Endodermal cell (in vitro differentiated cells): ENCODE measurements around the gene LTB4R2. TPM values are rescaled to one million over a fixed set of nuclear protein-coding genes. Genes with fewer than 3 reads are reported as not detected.

ENCODE experiments used
- DNase-seq: peaks from one replicate; pipeline ENCODE4 v3.0.0-alpha.2; 2017
- H3K27ac ChIP-seq: 2 replicates; pipeline ENCODE4 v1.5.1; 2013; ENCODE audit warnings: mild to moderate bottlenecking, low read depth, low read length, moderate library complexity
- H3K27me3 ChIP-seq: 2 replicates; pipeline ENCODE4 v1.6.1; 2013; ENCODE audit warnings: mild to moderate bottlenecking, low read length, moderate library complexity; ENCODE audit not compliant: insufficient read depth, control insufficient read depth, poor library complexity, severe bottlenecking
- H3K36me3 ChIP-seq: 2 replicates; pipeline ENCODE4 v1.7.0; 2013; ENCODE audit warnings: mild to moderate bottlenecking, low read length, moderate library complexity; ENCODE audit not compliant: control insufficient read depth, insufficient read depth
- H3K4me1 ChIP-seq: one replicate; pipeline ENCODE4 v1.7.0; 2013; ENCODE audit warnings: low read length; ENCODE audit not compliant: control insufficient read depth, insufficient read depth
- H3K4me3 ChIP-seq: 2 replicates; pipeline ENCODE4 v1.5.1; 2013; ENCODE audit warnings: mild to moderate bottlenecking, low read length, moderate library complexity
- H3K9ac ChIP-seq: 2 replicates; pipeline ENCODE4 v1.6.1; 2013; ENCODE audit warnings: mild to moderate bottlenecking, low read length, moderate library complexity; ENCODE audit not compliant: poor library complexity, severe bottlenecking; ENCODE audit errors: extremely low read depth
- H3K9me3 ChIP-seq: 2 replicates; pipeline ENCODE4 v1.6.1; 2013; ENCODE audit warnings: mild to moderate bottlenecking, low read length, moderate library complexity; ENCODE audit not compliant: control insufficient read depth
- H3K27ac Mint-ChIP-seq: 2 replicates; pipeline ENCODE4 v1.8.0; 2020; ENCODE audit warnings: mixed read lengths
- H3K27me3 Mint-ChIP-seq: 2 replicates; pipeline ENCODE4 v1.8.0; 2021; ENCODE audit warnings: mild to moderate bottlenecking, mixed read lengths; ENCODE audit not compliant: insufficient read depth
- H3K36me3 Mint-ChIP-seq: 2 replicates; pipeline ENCODE4 v1.8.0; 2020; ENCODE audit warnings: low read depth, mixed read lengths
- H3K4me1 Mint-ChIP-seq: 2 replicates; pipeline ENCODE4 v1.8.0; 2020; ENCODE audit warnings: mixed read lengths
- H3K4me3 Mint-ChIP-seq: 2 replicates; pipeline ENCODE4 v1.8.0; 2020; ENCODE audit warnings: mild to moderate bottlenecking, moderate library complexity, mixed read lengths
- H3K9me3 Mint-ChIP-seq: 2 replicates; pipeline ENCODE4 v1.8.0; 2020; ENCODE audit warnings: mild to moderate bottlenecking, mixed read lengths
- CTCF ChIP-seq: fragments of 200-600 bp; sonication (generic); conservative IDR thresholded peaks from 2 replicates; pipeline ENCODE4 v1.5.0; 2021; ENCODE audit warnings: antibody characterized with exemption, mild to moderate bottlenecking
- whole genome bisulfite sequencing, 2 experiments: methylation state at CpG; one replicate each; pipeline versions ENCODE4 v1.1.5 to v1.1.7; 2013; ENCODE audit warnings: missing lambda C conversion rate in 2 of 2, mixed read lengths in 1 of 2; ENCODE audit not compliant: insufficient coverage in 1 of 2, insufficient read length in 1 of 2; 5-methylcytosine and 5-hydroxymethylcytosine counted together
- total RNA-seq, 2 donors: library from RNA; stranded (reverse); fragmentation: NEBNext Ultra II Directional in 1 of 2; extraction: Animal tissue kit (Norgen Biotek cat#: 25700) in 1 of 2; gene quantifications; 2 replicates in 1 of 2; 3 replicates in 1 of 2; pipeline ENCODE4 v1.2.1, GENCODE V29; 2021

The LTB4R2 gene
- total RNA-seq, 2 donors from 2014 or later, result 7.4 to 9.5 TPM

- Mint-ChIP-seq H3K27me3 (no peaks in the 10 kb centered on the region), H3K9me3 (no peaks in the 10 kb centered on the region), H3K36me3 (no peaks in the 10 kb centered on the region), H3K4me3 (no peak overlapping the region), H3K27ac (no peak overlapping the region), H3K4me1 (no peaks in the 10 kb centered on the region)
- H3K36me3 ChIP-seq, result no peaks in the 10 kb centered on the region
- H3K27me3 ChIP-seq, result no peaks in the 10 kb centered on the region
- DNase-seq, result no peak
- H3K4me1 ChIP-seq, result no peaks in the 10 kb centered on the region
- WGBS, 2 experiments, result 86 to 87% methylated on average over 2 to 3 of the region's 3 CpGs
- no peak overlapping the region for H3K9ac ChIP-seq
- no peak overlapping the region for H3K4me3 ChIP-seq
- TF ChIP-seq CTCF, result no peak
- no peak overlapping the region for H3K27ac ChIP-seq
- no peaks in the 10 kb centered on the region for H3K9me3 ChIP-seq
These were observed 27.2 kb upstream of the LTB4R2 start for GRCh38 chr14:24282736-24283135.

GRCh38 chr14:24283796-24284460 is 26.0 kb upstream of the LTB4R2 start:
- no peaks in the 10 kb centered on the region for H3K4me1 ChIP-seq
- H3K4me3 ChIP-seq, result no peak overlapping the region
- no peak for TF ChIP-seq CTCF
- H3K9me3 ChIP-seq, result no peaks in the 10 kb centered on the region
- no peak overlapping the region for H3K9ac ChIP-seq
- H3K27me3 Mint-ChIP-seq, result no peaks in the 10 kb centered on the region
- H3K36me3 Mint-ChIP-seq, result no peaks in the 10 kb centered on the region
- H3K36me3 ChIP-seq, result no peaks in the 10 kb centered on the region
- H3K4me1 Mint-ChIP-seq, result no peaks in the 10 kb centered on the region
- no peak overlapping the region for H3K27ac ChIP-seq
- no peaks in the 10 kb centered on the region for H3K9me3 Mint-ChIP-seq
- no peak overlapping the region for H3K27ac Mint-ChIP-seq
- H3K4me3 Mint-ChIP-seq, result no peak overlapping the region
- no peaks in the 10 kb centered on the region for H3K27me3 ChIP-seq
- 84 to 94% methylated on average over 4 to 5 of the region's 5 CpGs for WGBS, 2 experiments
- DNase-seq, result no peak

- H3K27ac ChIP-seq, result no peak overlapping the region
These were observed 25.4 kb upstream of the LTB4R2 start for GRCh38 chr14:24284501-24285035.

More at GRCh38 chr14:24284501-24285035, 25.4 kb upstream of the LTB4R2 start:
- Mint-ChIP-seq H3K27ac (no peak overlapping the region), H3K4me3 (no peak overlapping the region), H3K4me1 (no peaks in the 10 kb centered on the region), H3K36me3 (no peaks in the 10 kb centered on the region), H3K27me3 (no peaks in the 10 kb centered on the region), H3K9me3 (no peaks in the 10 kb centered on the region)
- Histone ChIP-seq H3K36me3 (peaks cover 4% of the 10 kb centered on the region), H3K9me3 (no peaks in the 10 kb centered on the region), H3K9ac (no peak overlapping the region), H3K4me1 (no peaks in the 10 kb centered on the region), H3K27me3 (no peaks in the 10 kb centered on the region), H3K4me3 (no peak overlapping the region)
- no peak for TF ChIP-seq CTCF
- no peak for DNase-seq
- 82 to 88% methylated on average over 5 to 11 of the region's 11 CpGs for WGBS, 2 experiments
